NCI-H2107 treated with DMSO at 0.1 percent for 48 hours (cell line): ENCODE data around the gene CXCL14.

Source experiments
- DNase-seq: peaks from one replicate; lab custom pipeline; 2025; ENCODE audit not compliant: unreplicated experiment; lab: John Stamatoyannopoulos, UW

The CXCL14 gene

GRCh38 chr5:135578685-135579341 lies at the start of gene CXCL14:
TSS of gene CXCL14 (minus strand) at chr5:135578991. CDS start at chr5:135578778, 213 bp downstream.
- DNase-seq = no peak

- DNase-seq = no peak
These were observed 47.8 kb upstream of the CXCL14 start for GRCh38 chr5:135626636-135627035.

GRCh38 chr5:135625961-135626360 lies 47.2 kb upstream of the CXCL14 start:
- DNase-seq = no peak

GRCh38 chr5:135625486-135625885 lies 46.7 kb upstream of the CXCL14 start:
- no peak for DNase-seq

GRCh38 chr5:135625061-135625460 lies 46.3 kb upstream of the CXCL14 start:
- DNase-seq = no peak

- DNase-seq = no peak
These were observed 44.5 kb upstream of the CXCL14 start for GRCh38 chr5:135623186-135623715.

GRCh38 chr5:135615581-135616260 lies 36.9 kb upstream of the CXCL14 start:
- DNase-seq = no peak

- no peak for DNase-seq
These were observed 36.4 kb upstream of the CXCL14 start for GRCh38 chr5:135615171-135615570.

- DNase-seq = no peak
These were observed 31.2 kb upstream of the CXCL14 start for GRCh38 chr5:135609981-135610380.

- no peak for DNase-seq
These were observed 30.1 kb upstream of the CXCL14 start for GRCh38 chr5:135608761-135609443.

GRCh38 chr5:135608361-135608760 lies 29.6 kb upstream of the CXCL14 start:
- no peak for DNase-seq

GRCh38 chr5:135606431-135606830 lies 27.6 kb upstream of the CXCL14 start:
- DNase-seq = no peak

GRCh38 chr5:135605221-135605620 lies 26.4 kb upstream of the CXCL14 start:
- DNase-seq = no peak

GRCh38 chr5:135604056-135604455 lies 25.3 kb upstream of the CXCL14 start:
- no peak for DNase-seq

- DNase-seq = no peak
These were observed 24.3 kb upstream of the CXCL14 start for GRCh38 chr5:135602882-135603721.

GRCh38 chr5:135601466-135601865 lies 22.7 kb upstream of the CXCL14 start:
- no peak for DNase-seq

GRCh38 chr5:135600971-135601381 lies 22.2 kb upstream of the CXCL14 start:
- no peak for DNase-seq

- no peak for DNase-seq
These were observed 21.4 kb upstream of the CXCL14 start for GRCh38 chr5:135600152-135600570.

GRCh38 chr5:135599421-135600151 lies 20.8 kb upstream of the CXCL14 start:
- no peak for DNase-seq

- no peak for DNase-seq
These were observed 20.1 kb upstream of the CXCL14 start for GRCh38 chr5:135598691-135599395.
